ENCODE measurements around the gene GARS1. TPM values are rescaled to one million over a fixed set of nuclear protein-coding genes. Genes with fewer than 3 reads are reported as not detected.

GARS1 gene
- polyA plus RNA-seq, 3 donors: 46.0 to 68.4 (median 48.6) TPM

DNA sequence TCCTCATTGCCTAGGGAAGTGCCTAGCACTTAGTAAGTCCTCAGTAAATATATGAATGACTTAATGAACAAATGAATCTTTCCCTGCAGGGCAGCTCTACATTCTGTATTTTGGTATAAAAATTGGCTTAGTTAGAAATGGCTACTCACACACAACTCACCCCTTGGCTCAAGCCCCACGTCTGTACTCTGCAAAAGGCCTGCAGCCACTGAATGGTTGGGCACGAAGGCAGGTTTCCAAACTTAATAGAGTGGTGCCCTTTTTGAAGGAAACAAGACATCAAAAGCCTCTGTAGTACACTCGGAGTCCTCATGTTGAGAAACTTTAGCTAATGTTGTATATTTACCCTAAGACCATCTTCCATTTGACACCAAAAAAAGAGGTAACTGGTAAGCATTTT lies 51.0 kb downstream of the GARS1 start:
- no peaks in the 10 kb centered on the region for H4K20me1 ChIP-seq (ENCODE audit: insufficient read depth, low read length)
- no peak for DNase-seq
- Mint-ChIP-seq H3K27me3 (ENCODE audit: low read depth in 3 of 3) (peaks cover 0 to 1% (median 0%) of the 10 kb centered on the region in 3 donors), H3K36me3 (peaks cover 16 to 23% of the 10 kb centered on the region in 2 donors), H3K4me1 (no peaks in the 10 kb centered on the region), H3K27ac (no peak overlapping the region), H3K9me3 (peaks cover 0 to 2% (median 0%) of the 10 kb centered on the region in 7 donors), H3K4me3 (no peak overlapping the region)
- no peaks in the 10 kb centered on the region for H3K79me2 ChIP-seq (ENCODE audit: insufficient read depth, low read length)
- WGBS (ENCODE audit: insufficient coverage): no CpG with 5 or more reads among the region's 3 CpGs
- H3K27ac ChIP-seq (ENCODE audit: low read depth in 1 of 2, low read length in 2 of 2): no peak overlapping the region
- H3K4me3 ChIP-seq (replicated peaks in 1 of 3; ENCODE audit: low read depth in 2 of 3, low read length in 3 of 3): no peak overlapping the region
- TF ChIP-seq, protein P1, sequence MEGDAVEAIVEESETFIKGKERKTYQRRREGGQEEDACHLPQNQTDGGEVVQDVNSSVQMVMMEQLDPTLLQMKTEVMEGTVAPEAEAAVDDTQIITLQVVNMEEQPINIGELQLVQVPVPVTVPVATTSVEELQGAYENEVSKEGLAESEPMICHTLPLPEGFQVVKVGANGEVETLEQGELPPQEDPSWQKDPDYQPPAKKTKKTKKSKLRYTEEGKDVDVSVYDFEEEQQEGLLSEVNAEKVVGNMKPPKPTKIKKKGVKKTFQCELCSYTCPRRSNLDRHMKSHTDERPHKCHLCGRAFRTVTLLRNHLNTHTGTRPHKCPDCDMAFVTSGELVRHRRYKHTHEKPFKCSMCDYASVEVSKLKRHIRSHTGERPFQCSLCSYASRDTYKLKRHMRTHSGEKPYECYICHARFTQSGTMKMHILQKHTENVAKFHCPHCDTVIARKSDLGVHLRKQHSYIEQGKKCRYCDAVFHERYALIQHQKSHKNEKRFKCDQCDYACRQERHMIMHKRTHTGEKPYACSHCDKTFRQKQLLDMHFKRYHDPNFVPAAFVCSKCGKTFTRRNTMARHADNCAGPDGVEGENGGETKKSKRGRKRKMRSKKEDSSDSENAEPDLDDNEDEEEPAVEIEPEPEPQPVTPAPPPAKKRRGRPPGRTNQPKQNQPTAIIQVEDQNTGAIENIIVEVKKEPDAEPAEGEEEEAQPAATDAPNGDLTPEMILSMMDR (IDR thresholded peaks at IDR 0.05): no peak
- no peak overlapping the region for H3K4me2 ChIP-seq (replicated peaks; ENCODE audit: extremely low read depth, low read length, poor library complexity, severe bottlenecking)
- H3K4me1 ChIP-seq (ENCODE audit: control insufficient read depth in 1 of 2, insufficient read depth in 2 of 2, low read length in 2 of 2): no peaks in the 10 kb centered on the region
- no peaks in the 10 kb centered on the region for H3K36me3 ChIP-seq (replicated peaks in 1 of 2; ENCODE audit: control insufficient read depth in 1 of 2, insufficient read depth in 2 of 2, low read length in 2 of 2)
- H3K9ac ChIP-seq (ENCODE audit: insufficient read depth, low read length, poor library complexity, severe bottlenecking): no peak overlapping the region
- H2AFZ ChIP-seq (ENCODE audit: insufficient read depth, low read depth, low read length, poor library complexity, severe bottlenecking): no peak overlapping the region
- H3K9me3 ChIP-seq (replicated peaks in 1 of 2; ENCODE audit: control insufficient read depth in 1 of 2, insufficient read depth in 1 of 2, low read length in 2 of 2): no peaks in the 10 kb centered on the region
- H3K27me3 ChIP-seq (ENCODE audit: control insufficient read depth in 2 of 2, insufficient read depth in 2 of 2, low read length in 2 of 2): no peaks in the 10 kb centered on the region
- intact Hi-C loops (cut with micrococcal nuclease): no loop called here

DNA sequence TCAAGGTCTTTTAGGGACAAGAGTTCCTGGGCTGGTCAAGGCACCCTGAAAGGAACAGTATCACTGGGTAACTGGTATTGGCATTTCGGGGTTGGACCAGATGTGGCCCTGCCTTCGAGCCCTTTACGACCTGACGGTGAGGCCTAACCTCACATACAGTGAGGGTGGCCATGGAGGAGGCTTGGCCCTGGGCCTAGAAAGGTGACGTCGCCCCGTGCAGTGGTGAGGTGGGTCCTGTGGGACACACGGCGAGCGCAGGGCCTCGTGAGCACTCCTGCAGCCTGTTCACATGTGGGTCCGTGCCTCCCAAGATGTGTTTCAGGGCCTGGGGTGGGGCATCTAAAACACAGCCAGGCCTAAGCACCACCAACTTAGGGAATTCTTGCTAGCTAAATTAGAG lies 51.5 kb downstream of the GARS1 start:
- DNase-seq: no peak
- Histone ChIP-seq H3K36me3 (replicated peaks in 1 of 2; ENCODE audit: control insufficient read depth in 1 of 2, insufficient read depth in 2 of 2, low read length in 2 of 2) (no peaks in the 10 kb centered on the region), H3K4me1 (ENCODE audit: control insufficient read depth in 1 of 2, insufficient read depth in 2 of 2, low read length in 2 of 2) (no peaks in the 10 kb centered on the region), H4K20me1 (ENCODE audit: insufficient read depth, low read length) (no peaks in the 10 kb centered on the region), H3K27me3 (ENCODE audit: control insufficient read depth in 2 of 2, insufficient read depth in 2 of 2, low read length in 2 of 2) (no peaks in the 10 kb centered on the region), H3K9ac (ENCODE audit: insufficient read depth, low read length, poor library complexity, severe bottlenecking) (no peak overlapping the region), H3K79me2 (ENCODE audit: insufficient read depth, low read length) (no peaks in the 10 kb centered on the region), H2AFZ (ENCODE audit: insufficient read depth, low read depth, low read length, poor library complexity, severe bottlenecking) (no peak overlapping the region), H3K4me3 (replicated peaks in 1 of 3; ENCODE audit: low read depth in 2 of 3, low read length in 3 of 3) (no peak overlapping the region), H3K4me2 (replicated peaks; ENCODE audit: extremely low read depth, low read length, poor library complexity, severe bottlenecking) (no peak overlapping the region), H3K27ac (ENCODE audit: low read depth in 1 of 2, low read length in 2 of 2) (no peak overlapping the region), H3K9me3 (replicated peaks in 1 of 2; ENCODE audit: control insufficient read depth in 1 of 2, insufficient read depth in 1 of 2, low read length in 2 of 2) (no peaks in the 10 kb centered on the region)
- H3K36me3 Mint-ChIP-seq: peaks cover 16 to 23% of the 10 kb centered on the region in 2 donors
- H3K4me1 Mint-ChIP-seq: no peaks in the 10 kb centered on the region
- WGBS (ENCODE audit: insufficient coverage): 96% methylated on average over 8 of the region's 12 CpGs
- no peak overlapping the region for H3K4me3 Mint-ChIP-seq
- intact Hi-C loops (cut with micrococcal nuclease): no loop called here
- H3K27ac Mint-ChIP-seq: no peak overlapping the region
- peaks cover 0 to 2% (median 0%) of the 10 kb centered on the region in 7 donors for H3K9me3 Mint-ChIP-seq
- H3K27me3 Mint-ChIP-seq (ENCODE audit: low read depth in 3 of 3): peaks cover 0 to 1% (median 0%) of the 10 kb centered on the region in 3 donors
- TF ChIP-seq, protein P1 (IDR thresholded peaks at IDR 0.05): no peak

All from CD14-positive monocyte (primary cell).